ENCODE measurements around the gene VPS8.
A peak's percentile ranks its signal among the peaks of the same experiment; 100 is the strongest.

The VPS8 gene

DNA sequence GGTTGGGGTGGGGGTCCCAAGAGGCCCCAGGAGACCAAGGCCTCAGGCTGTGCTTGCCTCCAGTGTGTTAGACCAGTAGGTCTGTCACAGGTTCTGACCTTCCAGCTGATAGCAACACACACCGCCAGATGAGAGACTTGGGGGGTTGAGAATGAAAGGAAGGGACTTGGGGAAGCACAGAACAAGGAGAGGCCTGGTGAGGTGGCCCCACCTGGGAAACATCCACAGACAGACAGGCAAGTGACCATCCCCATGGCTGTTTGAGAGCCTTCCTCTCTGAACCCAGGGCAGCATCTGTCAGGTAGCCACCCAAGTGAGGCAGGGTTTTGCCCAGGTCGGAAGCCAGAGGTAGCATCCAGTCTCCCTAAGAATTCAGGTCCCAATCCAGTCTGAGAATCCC is 35.0 kb upstream of the VPS8 start:
- DNase-seq (ENCODE audit: low read depth in 2 of 2), result no peak
- H3K4me3 ChIP-seq (replicated peaks in 1 of 2; ENCODE audit: low read depth in 2 of 2, low read length in 2 of 2), result no peak overlapping the region
- TF ChIP-seq, protein P1, sequence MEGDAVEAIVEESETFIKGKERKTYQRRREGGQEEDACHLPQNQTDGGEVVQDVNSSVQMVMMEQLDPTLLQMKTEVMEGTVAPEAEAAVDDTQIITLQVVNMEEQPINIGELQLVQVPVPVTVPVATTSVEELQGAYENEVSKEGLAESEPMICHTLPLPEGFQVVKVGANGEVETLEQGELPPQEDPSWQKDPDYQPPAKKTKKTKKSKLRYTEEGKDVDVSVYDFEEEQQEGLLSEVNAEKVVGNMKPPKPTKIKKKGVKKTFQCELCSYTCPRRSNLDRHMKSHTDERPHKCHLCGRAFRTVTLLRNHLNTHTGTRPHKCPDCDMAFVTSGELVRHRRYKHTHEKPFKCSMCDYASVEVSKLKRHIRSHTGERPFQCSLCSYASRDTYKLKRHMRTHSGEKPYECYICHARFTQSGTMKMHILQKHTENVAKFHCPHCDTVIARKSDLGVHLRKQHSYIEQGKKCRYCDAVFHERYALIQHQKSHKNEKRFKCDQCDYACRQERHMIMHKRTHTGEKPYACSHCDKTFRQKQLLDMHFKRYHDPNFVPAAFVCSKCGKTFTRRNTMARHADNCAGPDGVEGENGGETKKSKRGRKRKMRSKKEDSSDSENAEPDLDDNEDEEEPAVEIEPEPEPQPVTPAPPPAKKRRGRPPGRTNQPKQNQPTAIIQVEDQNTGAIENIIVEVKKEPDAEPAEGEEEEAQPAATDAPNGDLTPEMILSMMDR (IDR thresholded peaks at IDR 0.05; ENCODE audit: low read depth, low read length), result no peak

DNA sequence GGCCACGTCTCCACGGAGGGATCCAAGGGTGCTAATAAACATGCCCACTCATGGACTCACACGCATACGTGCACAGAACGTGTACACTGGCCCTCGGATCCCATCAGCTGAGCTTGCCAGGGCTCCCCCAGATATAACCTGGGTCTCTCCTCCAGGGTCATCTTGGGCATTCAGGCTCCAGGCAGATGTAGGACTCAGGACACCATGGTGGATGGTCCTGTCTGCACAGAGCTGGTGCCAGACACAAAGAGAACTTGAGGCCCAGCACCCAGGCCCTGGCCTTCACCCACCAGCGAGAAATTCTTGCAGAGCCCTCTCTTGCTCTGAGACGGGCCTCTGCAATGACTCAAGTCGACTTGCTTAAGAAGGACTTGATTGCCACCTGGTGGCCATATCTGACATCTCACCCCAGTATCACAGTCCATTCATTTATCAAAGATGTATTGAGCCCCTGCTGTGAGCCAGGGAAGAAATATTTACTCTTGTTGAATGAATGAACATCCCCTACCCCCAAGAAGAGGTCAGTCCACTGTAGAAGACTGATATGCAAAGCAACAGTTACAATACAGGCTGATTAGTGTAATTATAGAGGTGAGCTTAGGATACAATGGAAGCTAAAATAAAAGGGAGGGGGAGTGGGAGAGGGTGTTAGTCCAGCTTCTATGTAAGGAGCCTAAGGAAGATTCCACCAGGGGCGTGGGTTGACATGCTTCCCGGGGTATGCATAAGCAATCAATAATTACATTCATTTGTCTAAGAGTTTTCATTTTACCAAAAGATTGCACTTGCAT is 34.2 kb upstream of the VPS8 start:
- peak; percentile 97 to 98 for DNase-seq (ENCODE audit: low read depth in 2 of 2)
- no peak overlapping the region for H3K4me3 ChIP-seq (replicated peaks in 1 of 2; ENCODE audit: low read depth in 2 of 2, low read length in 2 of 2)
- TF ChIP-seq, protein P1 (IDR thresholded peaks at IDR 0.05; ENCODE audit: low read depth, low read length), result peak; percentile 68

DNA sequence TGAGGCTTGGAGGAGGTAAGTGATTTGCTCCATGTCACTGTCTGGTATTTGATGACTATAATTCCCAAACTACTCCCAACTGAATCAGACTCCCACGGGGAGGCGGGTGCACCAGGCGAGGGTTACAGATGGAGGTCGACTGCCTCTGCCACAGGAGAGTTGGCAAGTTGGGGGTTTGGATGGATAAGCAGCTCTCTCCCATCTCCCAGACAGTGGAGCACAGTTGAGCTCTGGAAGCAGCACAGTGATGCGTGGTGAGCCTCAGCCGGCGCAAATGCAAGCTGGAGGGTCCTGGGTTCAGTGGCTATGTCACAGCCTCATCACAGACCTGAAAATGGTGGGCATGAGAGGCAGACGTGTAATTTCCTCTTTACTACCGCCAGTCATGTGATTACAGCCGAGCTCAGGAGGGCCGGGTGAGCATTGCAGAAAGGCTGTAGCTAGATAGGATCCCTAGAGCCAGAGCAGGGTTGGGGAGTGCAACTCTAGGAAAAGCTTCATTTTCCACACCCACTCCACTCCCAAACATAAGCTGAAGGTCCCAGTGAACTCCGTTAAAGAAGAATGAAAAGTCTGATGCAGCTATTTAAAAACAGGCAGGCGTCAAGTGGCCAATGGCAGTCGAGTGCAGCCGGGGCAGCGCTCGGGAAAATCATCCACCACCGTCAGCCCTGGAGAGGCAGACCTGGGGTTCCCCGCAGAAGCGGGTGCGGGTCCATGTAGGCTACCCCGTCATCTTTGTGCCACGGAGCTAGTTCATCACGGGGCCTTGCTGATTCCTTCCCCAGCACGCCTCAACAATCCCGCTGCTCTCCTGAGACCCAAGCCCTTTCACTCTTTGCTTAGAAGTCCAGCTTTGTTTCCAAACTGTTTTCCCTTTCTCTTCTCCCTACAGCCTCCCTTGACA is 33.3 kb upstream of the VPS8 start:
- no peak overlapping the region for H3K4me3 ChIP-seq (replicated peaks in 1 of 2; ENCODE audit: low read depth in 2 of 2, low read length in 2 of 2)
- DNase-seq (ENCODE audit: low read depth in 2 of 2), result no peak
- TF ChIP-seq, protein P1 (IDR thresholded peaks at IDR 0.05; ENCODE audit: low read depth, low read length), result no peak

DNA sequence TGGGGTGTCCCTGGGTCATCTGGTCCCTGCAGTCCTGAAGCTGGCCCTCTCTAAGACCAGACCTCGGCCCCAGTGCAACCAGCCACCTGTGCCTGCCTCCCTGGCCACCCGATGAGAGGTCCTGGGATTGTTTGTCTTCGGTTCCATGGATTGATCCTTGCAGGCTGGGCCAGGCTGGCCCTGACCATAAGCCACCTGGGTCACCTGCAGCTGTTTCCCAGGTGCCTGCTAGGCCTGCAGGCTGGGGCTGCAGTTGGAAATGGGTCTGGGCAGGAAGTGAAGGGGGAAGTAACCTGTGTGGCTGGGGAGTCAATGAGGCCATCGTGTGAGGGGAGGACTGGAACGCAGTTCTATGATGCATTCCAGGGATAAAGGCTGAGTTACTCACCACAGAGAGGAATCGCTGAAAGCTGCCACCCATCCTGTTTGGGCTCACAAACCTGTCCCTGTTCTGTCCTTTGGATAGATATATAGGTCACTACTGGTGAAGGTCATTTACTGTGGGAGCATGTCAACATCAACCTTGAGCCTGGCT is 30.9 kb upstream of the VPS8 start:
- DNase-seq (ENCODE audit: low read depth in 2 of 2), result no peak
- no peak overlapping the region for H3K4me3 ChIP-seq (replicated peaks in 1 of 2; ENCODE audit: low read depth in 2 of 2, low read length in 2 of 2)
- TF ChIP-seq, protein P1 (IDR thresholded peaks at IDR 0.05; ENCODE audit: low read depth, low read length), result no peak

DNA sequence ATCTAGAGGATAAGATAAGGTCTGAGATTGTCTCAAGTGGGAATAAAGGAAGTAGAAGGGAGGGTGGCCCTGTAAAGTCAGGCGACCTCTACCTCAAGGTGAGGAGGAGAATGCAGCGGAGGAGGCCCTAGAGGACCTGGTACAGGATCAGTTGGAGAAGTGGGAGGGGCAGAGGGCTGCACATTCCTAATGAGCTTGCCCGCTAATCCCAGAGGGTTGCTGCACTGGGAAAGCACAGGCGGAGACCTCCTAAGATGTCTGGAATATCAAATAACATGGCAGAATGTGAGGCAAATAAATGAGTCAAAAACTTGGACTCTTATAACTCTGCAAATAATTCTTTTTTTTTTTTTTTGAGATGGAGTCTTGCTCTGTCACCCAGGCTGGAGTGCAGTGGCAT is 30.2 kb upstream of the VPS8 start:
- TF ChIP-seq, protein P1 (IDR thresholded peaks at IDR 0.05; ENCODE audit: low read depth, low read length), result no peak
- H3K4me3 ChIP-seq (replicated peaks in 1 of 2; ENCODE audit: low read depth in 2 of 2, low read length in 2 of 2), result no peak overlapping the region

DNA sequence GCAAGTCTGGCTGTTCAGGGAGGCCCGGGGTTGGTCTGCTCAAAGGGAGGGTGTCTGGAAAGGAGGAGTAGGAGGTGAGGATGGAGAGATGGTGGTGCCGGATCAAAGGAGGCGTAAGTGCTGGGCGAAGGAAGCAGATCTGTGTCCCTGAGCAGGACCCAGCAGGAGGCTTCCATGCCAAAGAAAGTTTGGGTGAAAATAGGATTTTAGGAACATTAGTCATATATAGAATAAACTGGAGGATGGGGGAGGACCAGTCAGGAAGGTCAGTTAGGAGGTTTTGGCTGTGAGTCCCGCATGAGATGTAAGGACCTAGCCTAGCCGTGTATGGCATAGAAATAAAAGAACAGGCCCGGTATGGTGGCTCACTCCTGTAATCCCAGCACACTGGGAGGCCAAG is 28.6 kb upstream of the VPS8 start:
- no peak for DNase-seq (ENCODE audit: low read depth in 2 of 2)
- TF ChIP-seq, protein P1 (IDR thresholded peaks at IDR 0.05; ENCODE audit: low read depth, low read length), result no peak
- no peak overlapping the region for H3K4me3 ChIP-seq (replicated peaks in 1 of 2; ENCODE audit: low read depth in 2 of 2, low read length in 2 of 2)

More for the DNA sequence above, 30.2 kb upstream of the VPS8 start:
- no peak for DNase-seq (ENCODE audit: low read depth in 2 of 2)
